Small intestine (tissue), 7 donors: ENCODE measurements around the gene INTS14. TPM values are rescaled to one million over a fixed set of nuclear protein-coding genes. Genes with fewer than 3 reads are reported as not detected.

ENCODE experiments used
- DNase-seq, 2 donors: peaks; one replicate each; pipeline versions ENCODE4 v3.0.0 to v3.0.0-alpha.2; 2013
- FAIRE-seq: peaks from 2 replicates; lab custom pipeline; 2012; peaks lifted over from hg19 to GRCh38; lab: Jason Lieb, UNC
- H3K27ac ChIP-seq, 3 donors: one replicate each; pipeline ENCODE4 v1.5.1; 2013; ENCODE audit warnings: low read length in 2 of 3, mild to moderate bottlenecking in 2 of 3, control low read depth in 1 of 3, inconsistent platforms in 1 of 3, low read depth in 1 of 3, moderate library complexity in 1 of 3
- H3K27me3 ChIP-seq, 3 donors: one replicate each; pipeline ENCODE4 v1.6.1; 2013; ENCODE audit warnings: low read length in 3 of 3, inconsistent platforms in 1 of 3; ENCODE audit not compliant: control insufficient read depth in 3 of 3, insufficient read depth in 3 of 3
- H3K36me3 ChIP-seq, 3 donors: one replicate each; pipeline ENCODE4 v1.6.1; 2013; ENCODE audit warnings: low read length in 3 of 3, inconsistent platforms in 1 of 3, low read depth in 1 of 3, mild to moderate bottlenecking in 1 of 3, moderate library complexity in 1 of 3; ENCODE audit not compliant: control insufficient read depth in 3 of 3, insufficient read depth in 2 of 3
- H3K4me1 ChIP-seq, 3 donors: one replicate each; pipeline ENCODE4 v1.6.1; 2013; ENCODE audit warnings: low read length in 2 of 3, inconsistent platforms in 1 of 3, low read depth in 1 of 3, mild to moderate bottlenecking in 1 of 3, moderate library complexity in 1 of 3; ENCODE audit not compliant: control insufficient read depth in 3 of 3, insufficient read depth in 2 of 3
- H3K4me3 ChIP-seq, 3 donors: one replicate each; pipeline ENCODE4 v1.5.1; 2013; ENCODE audit warnings: low read length in 3 of 3, control low read depth in 1 of 3, inconsistent platforms in 1 of 3, low read depth in 1 of 3, mild to moderate bottlenecking in 1 of 3, moderate library complexity in 1 of 3
- H3K9me3 ChIP-seq, 2 donors: one replicate each; pipeline ENCODE4 v1.6.1; 2013; ENCODE audit warnings: low read depth in 1 of 2, low read length in 1 of 2; ENCODE audit not compliant: control insufficient read depth in 2 of 2, insufficient read depth in 1 of 2
- WGBS, 3 donors: extraction: QIAGEN DNeasy Blood & Tissue Kit; methylation state at CpG; one replicate each; pipeline ENCODE4 v1.1.7; 2013; 5-methylcytosine and 5-hydroxymethylcytosine counted together
- polyA plus RNA-seq, 4 donors: library from polyadenylated mRNA; stranded (reverse) in 3 of 4; unstranded in 1 of 4; fragments of 200-250 nt in 3 of 4; fragments of 120-200 nt in 1 of 4; gene quantifications; one replicate each; pipeline versions ENCODE4 v1.2.1 to v1.2.3, GENCODE V29; 2013
- donor health status: healthy with polysubstance abuse.
- donor health status: control.
- donor health status: control.
- donor health status: Bipolar disorder and iron deficiency.
- donor health status: healthy.

INTS14 gene
- polyA plus RNA-seq, 4 donors = 18.4 to 45.3 (median 25.4) TPM

- Histone ChIP-seq H3K4me3 (peak overlapping the region; percentile 3 to 95 (median 77)), H3K36me3 (peaks cover 0 to 2% (median 2%) of the 10 kb centered on the region in 3 donors), H3K9me3 (no peaks in the 10 kb centered on the region), H3K4me1 (peaks cover 0 to 16% (median 2%) of the 10 kb centered on the region in 3 donors), H3K27ac (peak overlapping the region in 2 of 3 donors; percentile 98 to 99), H3K27me3 (no peaks in the 10 kb centered on the region)
- 84 to 93% (median 86%) methylated on average over 5 of the region's 5 CpGs for WGBS, 3 donors
- peak; percentile 4 to 24 for DNase-seq
- no peak for FAIRE-seq
These were observed 1.1 kb upstream of the INTS14 start for GRCh38 chr15:65611888-65612615.

- no peak overlapping the region for H3K4me3 ChIP-seq
- no peaks in the 10 kb centered on the region for H3K4me1 ChIP-seq
- no peaks in the 10 kb centered on the region for H3K9me3 ChIP-seq
- H3K27me3 ChIP-seq = no peaks in the 10 kb centered on the region
- H3K27ac ChIP-seq = no peak overlapping the region
- 100% methylated on average over 1 of the region's 1 CpG for WGBS, 3 donors
- peaks cover 7 to 31% (median 14%) of the 10 kb centered on the region in 3 donors for H3K36me3 ChIP-seq
- no peak for DNase-seq
- FAIRE-seq = no peak
These were observed 7.4 kb downstream of the INTS14 start for GRCh38 chr15:65603559-65603958.

- H3K27ac ChIP-seq = no peak overlapping the region
- no peak for FAIRE-seq
These were observed 7.8 kb downstream of the INTS14 start for GRCh38 chr15:65603134-65603533.

GRCh38 chr15:65599677-65600076 is 11.3 kb downstream of the INTS14 start:
- Histone ChIP-seq H3K9me3 (no peaks in the 10 kb centered on the region), H3K36me3 (peaks cover 11 to 36% (median 21%) of the 10 kb centered on the region in 3 donors), H3K27me3 (no peaks in the 10 kb centered on the region), H3K4me3 (no peak overlapping the region), H3K27ac (no peak overlapping the region), H3K4me1 (no peaks in the 10 kb centered on the region)
- DNase-seq (no peak), FAIRE-seq (no peak)
- 96 to 97% (median 97%) methylated on average over 5 of the region's 5 CpGs for WGBS, 3 donors

More at GRCh38 chr15:65603134-65603533, 7.8 kb downstream of the INTS14 start:
- Histone ChIP-seq H3K4me1 (no peaks in the 10 kb centered on the region), H3K36me3 (peaks cover 7 to 31% (median 14%) of the 10 kb centered on the region in 3 donors), H3K4me3 (no peak overlapping the region), H3K9me3 (no peaks in the 10 kb centered on the region), H3K27me3 (no peaks in the 10 kb centered on the region)
- 77 to 80% (median 80%) methylated on average over 2 of the region's 2 CpGs for WGBS, 3 donors
- no peak for DNase-seq

GRCh38 chr15:65598468-65598867 is 12.5 kb downstream of the INTS14 start:
- peaks cover 9 to 28% (median 17%) of the 10 kb centered on the region in 3 donors for H3K36me3 ChIP-seq
- H3K27ac ChIP-seq = no peak overlapping the region
- WGBS, 3 donors = 96 to 99% (median 96%) methylated on average over 2 of the region's 2 CpGs
- FAIRE-seq (no peak), DNase-seq (no peak)
- no peak overlapping the region for H3K4me3 ChIP-seq
- no peaks in the 10 kb centered on the region for H3K9me3 ChIP-seq
- H3K4me1 ChIP-seq = no peaks in the 10 kb centered on the region
- H3K27me3 ChIP-seq = no peaks in the 10 kb centered on the region

GRCh38 chr15:65595960-65596359 is 15.0 kb downstream of the INTS14 start:
- 77 to 90% (median 83%) methylated on average over 3 of the region's 3 CpGs for WGBS, 3 donors
- Histone ChIP-seq H3K9me3 (no peaks in the 10 kb centered on the region), H3K27ac (no peak overlapping the region), H3K4me1 (no peaks in the 10 kb centered on the region), H3K27me3 (no peaks in the 10 kb centered on the region), H3K4me3 (no peak overlapping the region), H3K36me3 (peaks cover 11 to 27% (median 23%) of the 10 kb centered on the region in 3 donors)
- FAIRE-seq (no peak), DNase-seq (no peak)

- 91 to 100% (median 96%) methylated on average over 1 of the region's 1 CpG for WGBS, 3 donors
- Histone ChIP-seq H3K36me3 (peaks cover 0 to 27% (median 27%) of the 10 kb centered on the region in 3 donors), H3K9me3 (no peaks in the 10 kb centered on the region), H3K27ac (no peak overlapping the region), H3K4me1 (no peaks in the 10 kb centered on the region), H3K27me3 (no peaks in the 10 kb centered on the region), H3K4me3 (no peak overlapping the region)
- no peak for FAIRE-seq
- no peak for DNase-seq
These were observed 23.8 kb downstream of the INTS14 start for GRCh38 chr15:65587094-65587493.

GRCh38 chr15:65584241-65584640 is 26.7 kb downstream of the INTS14 start:
- Histone ChIP-seq H3K9me3 (no peaks in the 10 kb centered on the region), H3K27ac (no peak overlapping the region), H3K4me3 (no peak overlapping the region), H3K36me3 (peaks cover 7 to 33% (median 23%) of the 10 kb centered on the region in 3 donors), H3K27me3 (no peaks in the 10 kb centered on the region), H3K4me1 (no peaks in the 10 kb centered on the region)
- DNase-seq (no peak), FAIRE-seq (no peak)
